ENCODE measurements around the gene ARHGEF7.

The ARHGEF7 gene

GRCh38 chr13:111227405-111227804, 112.3 kb downstream of the ARHGEF7 start:
- H3K27ac Mint-ChIP-seq, result no peak overlapping the region
- H3K4me3 Mint-ChIP-seq, result no peak overlapping the region
- no peaks in the 10 kb centered on the region for H3K27me3 Mint-ChIP-seq
- peaks cover 61% of the 10 kb centered on the region for H3K4me1 Mint-ChIP-seq
- H3K36me3 Mint-ChIP-seq, result peaks cover 16% of the 10 kb centered on the region
- H3K9me3 Mint-ChIP-seq, result no peaks in the 10 kb centered on the region

- H3K27me3 Mint-ChIP-seq, result no peaks in the 10 kb centered on the region
- H3K27ac Mint-ChIP-seq, result no peak overlapping the region
- peaks cover 63% of the 10 kb centered on the region for H3K4me1 Mint-ChIP-seq
- peaks cover 19% of the 10 kb centered on the region for H3K36me3 Mint-ChIP-seq
- no peaks in the 10 kb centered on the region for H3K9me3 Mint-ChIP-seq
- no peak overlapping the region for H3K4me3 Mint-ChIP-seq
Observed at GRCh38 chr13:111228262-111229144, 113.4 kb downstream of the ARHGEF7 start.

- H3K9me3 Mint-ChIP-seq, result no peaks in the 10 kb centered on the region
- peaks cover 62% of the 10 kb centered on the region for H3K4me1 Mint-ChIP-seq
- H3K36me3 Mint-ChIP-seq, result peaks cover 28% of the 10 kb centered on the region
- no peak overlapping the region for H3K4me3 Mint-ChIP-seq
- H3K27me3 Mint-ChIP-seq, result no peaks in the 10 kb centered on the region
- H3K27ac Mint-ChIP-seq, result no peak overlapping the region
Observed at GRCh38 chr13:111230385-111230930, 115.3 kb downstream of the ARHGEF7 start.

GRCh38 chr13:111232191-111232590, 117.1 kb downstream of the ARHGEF7 start:
- Mint-ChIP-seq H3K27ac (no peak overlapping the region), H3K36me3 (peaks cover 25% of the 10 kb centered on the region), H3K4me3 (no peak overlapping the region), H3K27me3 (no peaks in the 10 kb centered on the region), H3K9me3 (no peaks in the 10 kb centered on the region), H3K4me1 (peaks cover 45% of the 10 kb centered on the region)

- H3K9me3 Mint-ChIP-seq, result no peaks in the 10 kb centered on the region
- H3K27me3 Mint-ChIP-seq, result no peaks in the 10 kb centered on the region
- H3K4me1 Mint-ChIP-seq, result peaks cover 44% of the 10 kb centered on the region
- H3K36me3 Mint-ChIP-seq, result peaks cover 26% of the 10 kb centered on the region
- H3K4me3 Mint-ChIP-seq, result no peak overlapping the region
- no peak overlapping the region for H3K27ac Mint-ChIP-seq
Observed at GRCh38 chr13:111233080-111233479, 118.0 kb downstream of the ARHGEF7 start.

- Mint-ChIP-seq H3K4me3 (no peak overlapping the region), H3K27ac (no peak overlapping the region), H3K27me3 (no peaks in the 10 kb centered on the region), H3K4me1 (peaks cover 12% of the 10 kb centered on the region), H3K36me3 (peaks cover 26% of the 10 kb centered on the region), H3K9me3 (no peaks in the 10 kb centered on the region)
Observed at GRCh38 chr13:111239764-111240670, 124.9 kb downstream of the ARHGEF7 start.

GRCh38 chr13:111241006-111241755, 126.1 kb downstream of the ARHGEF7 start:
- H3K36me3 Mint-ChIP-seq, result peaks cover 25% of the 10 kb centered on the region
- H3K27ac Mint-ChIP-seq, result no peak overlapping the region
- no peaks in the 10 kb centered on the region for H3K27me3 Mint-ChIP-seq
- H3K4me1 Mint-ChIP-seq, result peaks cover 9% of the 10 kb centered on the region
- H3K9me3 Mint-ChIP-seq, result no peaks in the 10 kb centered on the region
- no peak overlapping the region for H3K4me3 Mint-ChIP-seq

- H3K36me3 Mint-ChIP-seq, result peaks cover 25% of the 10 kb centered on the region
Observed at GRCh38 chr13:111241862-111242261, 126.8 kb downstream of the ARHGEF7 start.

GRCh38 chr13:111242585-111242984, 127.5 kb downstream of the ARHGEF7 start:
- H3K27ac Mint-ChIP-seq, result no peak overlapping the region
- peaks cover 27% of the 10 kb centered on the region for H3K36me3 Mint-ChIP-seq
- no peaks in the 10 kb centered on the region for H3K9me3 Mint-ChIP-seq
- no peak overlapping the region for H3K4me3 Mint-ChIP-seq
- no peaks in the 10 kb centered on the region for H3K27me3 Mint-ChIP-seq
- peaks cover 9% of the 10 kb centered on the region for H3K4me1 Mint-ChIP-seq

More at GRCh38 chr13:111241862-111242261, 126.8 kb downstream of the ARHGEF7 start:
- no peak overlapping the region for H3K27ac Mint-ChIP-seq
- H3K4me3 Mint-ChIP-seq, result no peak overlapping the region
- H3K4me1 Mint-ChIP-seq, result peaks cover 9% of the 10 kb centered on the region
- no peaks in the 10 kb centered on the region for H3K27me3 Mint-ChIP-seq
- H3K9me3 Mint-ChIP-seq, result no peaks in the 10 kb centered on the region

GRCh38 chr13:111243981-111244380, 128.9 kb downstream of the ARHGEF7 start:
- Mint-ChIP-seq H3K9me3 (no peaks in the 10 kb centered on the region), H3K27ac (no peak overlapping the region), H3K4me1 (peaks cover 9% of the 10 kb centered on the region), H3K36me3 (peaks cover 35% of the 10 kb centered on the region), H3K27me3 (no peaks in the 10 kb centered on the region), H3K4me3 (no peak overlapping the region)

GRCh38 chr13:111245576-111246384, 130.7 kb downstream of the ARHGEF7 start:
- peaks cover 9% of the 10 kb centered on the region for H3K4me1 Mint-ChIP-seq
- H3K9me3 Mint-ChIP-seq, result no peaks in the 10 kb centered on the region
- H3K27me3 Mint-ChIP-seq, result no peaks in the 10 kb centered on the region
- H3K4me3 Mint-ChIP-seq, result no peak overlapping the region
- no peak overlapping the region for H3K27ac Mint-ChIP-seq
- H3K36me3 Mint-ChIP-seq, result peaks cover 34% of the 10 kb centered on the region

GRCh38 chr13:111247552-111247951, 132.4 kb downstream of the ARHGEF7 start:
- Mint-ChIP-seq H3K4me1 (peaks cover 4% of the 10 kb centered on the region), H3K27me3 (no peaks in the 10 kb centered on the region), H3K27ac (no peak overlapping the region), H3K4me3 (no peak overlapping the region), H3K36me3 (peaks cover 30% of the 10 kb centered on the region), H3K9me3 (no peaks in the 10 kb centered on the region)

- H3K27ac Mint-ChIP-seq, result no peak overlapping the region
Observed at GRCh38 chr13:111248822-111249221, 133.7 kb downstream of the ARHGEF7 start.

GRCh38 chr13:111249637-111250360, 134.7 kb downstream of the ARHGEF7 start:
- Mint-ChIP-seq H3K27me3 (no peaks in the 10 kb centered on the region), H3K4me1 (peaks cover 4% of the 10 kb centered on the region), H3K4me3 (no peak overlapping the region), H3K9me3 (no peaks in the 10 kb centered on the region), H3K27ac (no peak overlapping the region), H3K36me3 (peaks cover 32% of the 10 kb centered on the region)

More at GRCh38 chr13:111248822-111249221, 133.7 kb downstream of the ARHGEF7 start:
- H3K27me3 Mint-ChIP-seq, result no peaks in the 10 kb centered on the region
- H3K4me3 Mint-ChIP-seq, result no peak overlapping the region
- H3K9me3 Mint-ChIP-seq, result no peaks in the 10 kb centered on the region
- peaks cover 36% of the 10 kb centered on the region for H3K36me3 Mint-ChIP-seq
- peaks cover 4% of the 10 kb centered on the region for H3K4me1 Mint-ChIP-seq

Measured in activated naive CD4-positive, alpha-beta T cell treated with anti-CD3 and anti-CD28 coated beads, Interleukin-2, amount 50 U/mL, for 24 hours (primary cell).